AG04449 (cell line): ENCODE results near the gene CDH13.

Experiments
- CTCF ChIA-PET: fragments of 350-600 bp; formaldehyde crosslinking; extraction: SDS; loops from one replicate; lab custom pipeline; 2021; ENCODE audit warnings: antibody characterized with exemption; lab: Yijun Ruan, JAX
- POLR2A ChIA-PET: fragments of 400-600, 350-600 bp; formaldehyde crosslinking; extraction: SDS; loops from one replicate; lab custom pipeline; 2020; ENCODE audit warnings: antibody characterized with exemption, inconsistent platforms; lab: Yijun Ruan, JAX
- DNase-seq: peaks from one replicate; pipeline ENCODE4 v3.0.0-alpha.2; 2010; ENCODE audit warnings: low read depth, low spot score
- H3K4me3 ChIP-seq: 2 replicates; pipeline ENCODE4 v1.5.1; 2011; ENCODE audit warnings: low read depth, mild to moderate bottlenecking, control low read depth, low read length
- CTCF ChIP-seq: IDR thresholded peaks from one replicate; pipeline ENCODE4 v1.5.1; 2011; ENCODE audit warnings: mild to moderate bottlenecking, moderate library complexity, low read length, control low read depth, inconsistent platforms; ENCODE audit not compliant: insufficient read depth; ENCODE audit errors: missing control alignments

The CDH13 gene

GRCh38 chr16:83449861-83450260 is 823.1 kb downstream of the CDH13 start:
- H3K4me3 ChIP-seq, result no peak overlapping the region
- no peak for DNase-seq
- ChIA-PET POLR2A (no interaction called here), CTCF (interaction anchor here (1.0 to 1.4 kb wide), 3 partner anchors 9 to 1186 kb away, joined by 3 to 4 read pairs (median 3); no protein-coding TSS in a partner anchor)
- TF ChIP-seq CTCF, result no peak

- no peak overlapping the region for H3K4me3 ChIP-seq
- CTCF ChIA-PET, result interaction anchor here (1.0 to 1.8 kb wide), 2 partner anchors 7 to 97 kb away, joined by 4 to 10 read pairs; no protein-coding TSS in a partner anchor
- POLR2A ChIA-PET, result interaction anchor here (0.9 kb wide), 1 partner anchor 252 kb away, joined by 4 read pairs; no protein-coding TSS in a partner anchor
- TF ChIP-seq CTCF, result no peak
- DNase-seq, result no peak
These were observed 827.2 kb downstream of the CDH13 start for GRCh38 chr16:83453977-83454376.

GRCh38 chr16:83455716-83456115 is 828.9 kb downstream of the CDH13 start:
- ChIA-PET CTCF (interaction anchor here (0.8 to 1.8 kb wide), 2 partner anchors 9 to 11 kb away, joined by 3 to 10 read pairs; no protein-coding TSS in a partner anchor), POLR2A (no interaction called here)
- no peak for TF ChIP-seq CTCF
- H3K4me3 ChIP-seq, result no peak overlapping the region
- DNase-seq, result no peak

- ChIA-PET POLR2A (no interaction called here), CTCF (interaction anchor here (2.3 to 2.8 kb wide), 2 partner anchors 11 to 13 kb away, joined by 8 to 16 read pairs; no protein-coding TSS in a partner anchor)
- no peak overlapping the region for H3K4me3 ChIP-seq
- no peak for TF ChIP-seq CTCF
- DNase-seq, result no peak
These were observed 830.2 kb downstream of the CDH13 start for GRCh38 chr16:83456934-83457333.

- peak; percentile 41 for DNase-seq
- ChIA-PET CTCF (interaction anchor here (1.4 to 2.8 kb wide), 3 partner anchors 9 to 12 kb away, joined by 4 to 16 read pairs (median 8); no protein-coding TSS in a partner anchor), POLR2A (interaction anchor here (0.6 kb wide), 1 partner anchor 1114 kb away, joined by 3 read pairs; no protein-coding TSS in a partner anchor)
- no peak overlapping the region for H3K4me3 ChIP-seq
- no peak for TF ChIP-seq CTCF
These were observed 831.8 kb downstream of the CDH13 start for GRCh38 chr16:83458612-83459011.

GRCh38 chr16:83464991-83465390 is 838.2 kb downstream of the CDH13 start:
- CTCF ChIA-PET, result no interaction called here
- POLR2A ChIA-PET, result no interaction called here
- no peak for TF ChIP-seq CTCF
- no peak overlapping the region for H3K4me3 ChIP-seq
- no peak for DNase-seq
